IMR-90 (cell line): Measurements from ENCODE around the gene SMARCAD1. TPM values are rescaled to one million over a fixed set of nuclear protein-coding genes. Genes with fewer than 3 reads are reported as not detected.

ENCODE experiments used
- ATAC-seq: fragments of 200-7000 bp; cut with Tn5 transposase; 2 replicates; pipeline ENCODE4 v1.9.1; 2020; ENCODE audit warnings: low read depth, mild to moderate bottlenecking, moderate library complexity
- BruUV-seq: library from RNA; stranded (reverse); fragments of 400-500 nt; replicated peaks from 2 replicates; lab custom pipeline; 2021; lab: Mats Ljungman, UMichigan
- CTCF ChIA-PET: fragments of 300-600 bp; formaldehyde crosslinking; extraction: SDS; loops from one replicate; lab custom pipeline; 2021; ENCODE audit warnings: antibody characterized with exemption; lab: Yijun Ruan, JAX
- POLR2A ChIA-PET: fragments of 300-600 bp; sonication (Branson Sonifier 250); formaldehyde crosslinking; loops from one replicate; lab custom pipeline; 2022; ENCODE audit warnings: antibody characterized with exemption; ENCODE audit not compliant: unreplicated experiment; lab: Charles Lee
- DNase-seq: peaks from one replicate; pipeline ENCODE4 v3.0.0; 2013
- H2AFZ ChIP-seq: replicated peaks from 2 replicates; pipeline ENCODE3; 2013; ENCODE audit warnings: low read length, mild to moderate bottlenecking; ENCODE audit not compliant: poor library complexity
- H2AK5ac ChIP-seq: 2 replicates; pipeline ENCODE4 v1.6.1; 2013; ENCODE audit warnings: low read depth, low read length, inconsistent platforms
- H2AK9ac ChIP-seq: replicated peaks from 2 replicates; pipeline ENCODE3; 2013; ENCODE audit warnings: mild to moderate bottlenecking, low read depth, low read length, moderate library complexity; ENCODE audit not compliant: poor library complexity
- H2BK120ac ChIP-seq: 2 replicates; pipeline ENCODE4 v1.6.1; 2013; ENCODE audit warnings: low read depth, low read length, inconsistent platforms
- H2BK15ac ChIP-seq: 3 replicates; pipeline ENCODE4 v1.6.1; 2013; ENCODE audit warnings: low read depth, low read length, inconsistent platforms
- H2BK20ac ChIP-seq: 2 replicates; pipeline ENCODE4 v1.6.1; 2013; ENCODE audit warnings: low read depth, mild to moderate bottlenecking, inconsistent platforms, low read length, moderate library complexity
- H2BK5ac ChIP-seq: 2 replicates; pipeline ENCODE4 v1.6.1; 2013; ENCODE audit warnings: mild to moderate bottlenecking, low read depth, low read length, inconsistent platforms; ENCODE audit not compliant: poor library complexity, severe bottlenecking
- H3K14ac ChIP-seq: replicated peaks from 2 replicates; pipeline ENCODE4 v1.6.1; 2013; ENCODE audit warnings: low read depth, low read length, inconsistent platforms
- H3K18ac ChIP-seq: 2 replicates; pipeline ENCODE4 v1.6.1; 2013; ENCODE audit warnings: low read depth, low read length, control low read depth
- H3K23ac ChIP-seq: 2 replicates; pipeline ENCODE4 v1.6.1; 2013; ENCODE audit warnings: low read depth, low read length, inconsistent platforms
- H3K27ac ChIP-seq: 2 replicates; pipeline ENCODE4 v1.5.1; 2013; ENCODE audit warnings: mild to moderate bottlenecking, control low read depth, low read length; ENCODE audit not compliant: insufficient read depth
- H3K27me3 ChIP-seq: 2 replicates; pipeline ENCODE4 v1.6.1; 2013; ENCODE audit warnings: low read length; ENCODE audit not compliant: control insufficient read depth, insufficient read depth
- H3K36me3 ChIP-seq: 2 replicates; pipeline ENCODE4 v1.6.1; 2013; ENCODE audit warnings: low read length, mixed read lengths; ENCODE audit not compliant: control insufficient read depth, insufficient read depth
- H3K4ac ChIP-seq: 2 replicates; pipeline ENCODE4 v1.6.1; 2013; ENCODE audit warnings: low read depth, low read length, inconsistent platforms
- H3K4me1 ChIP-seq: 2 replicates; pipeline ENCODE4 v1.6.1; 2013; ENCODE audit warnings: low read length, mixed read lengths; ENCODE audit not compliant: control insufficient read depth, insufficient read depth
- H3K4me2 ChIP-seq: 2 replicates; pipeline ENCODE4 v1.6.1; 2013; ENCODE audit warnings: low read depth, mild to moderate bottlenecking, control low read depth, low read length, moderate library complexity
- H3K4me3 ChIP-seq: 2 replicates; pipeline ENCODE4 v1.5.1; 2013; ENCODE audit warnings: low read depth, mild to moderate bottlenecking, control low read depth, low read length, moderate library complexity; ENCODE audit not compliant: insufficient read depth
- H3K56ac ChIP-seq: 2 replicates; pipeline ENCODE4 v1.6.1; 2013; ENCODE audit warnings: low read length, inconsistent platforms; ENCODE audit not compliant: insufficient read depth; ENCODE audit errors: extremely low read depth
- H3K79me1 ChIP-seq, 2 experiments: 2 replicates each; pipeline ENCODE4 v1.6.1; 2013; ENCODE audit warnings: low read length in 2 of 2, inconsistent platforms in 1 of 2, low read depth in 1 of 2
- H3K9ac ChIP-seq: 2 replicates; pipeline ENCODE4 v1.6.1; 2013; ENCODE audit warnings: low read depth, low read length, control low read depth
- H3K9me1 ChIP-seq: 2 replicates; pipeline ENCODE4 v1.6.1; 2013; ENCODE audit warnings: low read length, inconsistent platforms; ENCODE audit not compliant: insufficient read depth
- H3K9me3 ChIP-seq: 2 replicates; pipeline ENCODE4 v1.6.1; 2013; ENCODE audit warnings: low read length; ENCODE audit not compliant: control insufficient read depth, insufficient read depth
- H4K20me1 ChIP-seq: 2 replicates; pipeline ENCODE4 v1.6.1; 2013; ENCODE audit warnings: low read length, inconsistent platforms; ENCODE audit not compliant: insufficient read depth
- H4K5ac ChIP-seq: 2 replicates; pipeline ENCODE4 v1.6.1; 2013; ENCODE audit warnings: mild to moderate bottlenecking, low read depth, low read length, control low read depth
- H4K8ac ChIP-seq, 2 experiments: 2 replicates each; pipeline ENCODE4 v1.6.1; 2013; ENCODE audit warnings: low read depth in 2 of 2, low read length in 2 of 2, control low read depth in 1 of 2, inconsistent platforms in 1 of 2
- H4K91ac ChIP-seq: 2 replicates; pipeline ENCODE4 v1.6.1; 2013; ENCODE audit warnings: low read depth, low read length, inconsistent platforms; ENCODE audit not compliant: insufficient read depth
- BHLHE40 ChIP-seq: fragments of 150-350 bp; IDR thresholded peaks from 2 replicates; pipeline ENCODE4 v1.6.1; 2016; ENCODE audit warnings: mild to moderate bottlenecking, low read depth, low read length
- CEBPB ChIP-seq: IDR thresholded peaks from 2 replicates; pipeline ENCODE4 v1.6.1; 2012; ENCODE audit warnings: low read depth, low read length, improper control_type of control experiment
- CHD1 ChIP-seq: IDR thresholded peaks from 2 replicates; pipeline ENCODE4 v1.6.1; 2012; ENCODE audit warnings: low read depth, low read length, improper control_type of control experiment
- CTCF ChIP-seq: conservative IDR thresholded peaks from 2 replicates; pipeline ENCODE4 v1.5.1; 2012; ENCODE audit warnings: mild to moderate bottlenecking, low read depth, low read length, improper control_type of control experiment
- ELK1 ChIP-seq: fragments of 150-350 bp; IDR thresholded peaks from 2 replicates; pipeline ENCODE4 v1.6.1; 2016; ENCODE audit warnings: low read depth, mild to moderate bottlenecking, low read length, moderate library complexity, borderline replicate concordance
- FOS ChIP-seq: fragments of 150-350 bp; IDR thresholded peaks from 2 replicates; pipeline ENCODE4 v1.6.1; 2016; ENCODE audit warnings: low read depth, low read length
- MAFK ChIP-seq: IDR thresholded peaks from 2 replicates; pipeline ENCODE4 v1.6.1; 2012; ENCODE audit warnings: low read depth, low read length, improper control_type of control experiment
- MAZ ChIP-seq: IDR thresholded peaks from 2 replicates; pipeline ENCODE4 v1.6.1; 2012; ENCODE audit warnings: low read depth, mild to moderate bottlenecking, low read length, improper control_type of control experiment, moderate library complexity, borderline replicate concordance
- MXI1 ChIP-seq: IDR thresholded peaks from 2 replicates; pipeline ENCODE4 v1.6.1; 2012; ENCODE audit warnings: low read depth, mild to moderate bottlenecking, low read length, moderate library complexity, borderline replicate concordance
- NFE2L2 ChIP-seq: fragments of 150-350 bp; IDR thresholded peaks from 2 replicates; pipeline ENCODE4 v1.6.1; 2016; ENCODE audit warnings: low read depth, mild to moderate bottlenecking, low read length
- POLR2A ChIP-seq: IDR thresholded peaks from 2 replicates; pipeline ENCODE4 v1.6.1; 2012; ENCODE audit warnings: mild to moderate bottlenecking, low read depth, low read length
- RAD21 ChIP-seq: IDR thresholded peaks from 2 replicates; pipeline ENCODE4 v1.6.1; 2012; ENCODE audit warnings: low read length, improper control_type of control experiment
- RCOR1 ChIP-seq: IDR thresholded peaks from 2 replicates; pipeline ENCODE4 v1.6.1; 2012; ENCODE audit warnings: mild to moderate bottlenecking, low read length, improper control_type of control experiment; ENCODE audit not compliant: insufficient replicate concordance
- RFX5 ChIP-seq: IDR thresholded peaks from 2 replicates; pipeline ENCODE4 v1.8.0; 2012; ENCODE audit warnings: low read depth, mild to moderate bottlenecking, low read length, moderate library complexity
- SMC3 ChIP-seq: fragments of 150-350 bp; IDR thresholded peaks from 2 replicates; pipeline ENCODE4 v1.6.1; 2016; ENCODE audit warnings: low read depth, mild to moderate bottlenecking, antibody characterized with exemption, low read length, moderate library complexity
- USF2 ChIP-seq: fragments of 150-350 bp; IDR thresholded peaks from 2 replicates; pipeline ENCODE4 v1.6.1; 2017; ENCODE audit warnings: mild to moderate bottlenecking, antibody characterized with exemption, low read length, low read depth
- WGBS, 2 experiments: methylation state at CpG; one replicate each; pipeline versions ENCODE4 v1.1.5 to v1.1.7; 2013; ENCODE audit warnings: missing lambda C conversion rate in 2 of 2; ENCODE audit not compliant: insufficient read length in 1 of 2; ENCODE audit errors: extremely low coverage in 2 of 2; 5-methylcytosine and 5-hydroxymethylcytosine counted together
- dilution Hi-C: fragments of 300-500 bp; cut with HindIII; formaldehyde crosslinking; loops from one replicate; pipeline ENCODE4 v1.14.3; 2018; ENCODE audit warnings: low sequenced_read_pairs; ENCODE audit not compliant: unreplicated experiment
- in situ Hi-C: fragments of 300-500 bp; cut with MboI; formaldehyde crosslinking; loops from 3 replicates; pipeline ENCODE4 v1.14.3; 2019; ENCODE audit warnings: low sequenced_read_pairs, inconsistent platforms, mixed read lengths
- intact Hi-C: fragments of 100-400 bp; cut with micrococcal nuclease; formaldehyde crosslinking; loops from 2 replicates; pipeline ENCODE4 v1.10.0; 2022
- polyA plus RNA-seq, 3 experiments: library from polyadenylated mRNA; depleted of rRNA; stranded (reverse); fragments of >200 nt; gene quantifications; 2 replicates each; pipeline ENCODE4 v1.2.3, GENCODE V29; 2012; ENCODE audit warnings: low replicate concordance in 1 of 3
- total RNA-seq: library from RNA; depleted of rRNA; stranded (reverse); fragments of >200 nt; gene quantifications from 2 replicates; pipeline ENCODE4 v1.2.3, GENCODE V29; 2012

Gene SMARCAD1
- total and polyA plus RNA-seq, 2 of the 4 experiments (the other 2 are of a cell fraction): 12.3 to 35.3 TPM

- dilution Hi-C loops: no loop called here
- ChIA-PET POLR2A (no interaction called here), CTCF (no interaction called here)
- intact Hi-C loops: no loop called here
- Histone ChIP-seq H3K9me1 (no peaks in the 10 kb centered on the region), H2AK5ac (no peak overlapping the region), H4K8ac (no peak overlapping the region), H4K91ac (no peak overlapping the region), H3K27ac (no peak overlapping the region), H2AK9ac (no peak overlapping the region), H3K4ac (no peak overlapping the region), H3K14ac (no peak overlapping the region), H2BK15ac (no peak overlapping the region), H2BK5ac (no peak overlapping the region), H4K5ac (no peak overlapping the region), H3K23ac (no peak overlapping the region), H3K56ac (no peak overlapping the region), H3K18ac (no peak overlapping the region), H2BK120ac (no peak overlapping the region), H2BK20ac (no peak overlapping the region), H3K79me1 (no peaks in the 10 kb centered on the region), H3K27me3 (peaks cover 2% of the 10 kb centered on the region), H3K4me1 (no peaks in the 10 kb centered on the region), H4K20me1 (no peaks in the 10 kb centered on the region), H3K9me3 (no peaks in the 10 kb centered on the region), H2AFZ (no peak overlapping the region), H3K9ac (no peak overlapping the region), H3K36me3 (no peaks in the 10 kb centered on the region), H3K4me2 (no peak overlapping the region), H3K4me3 (no peak overlapping the region)
- no peak for DNase-seq
- no peak for TF ChIP-seq POLR2A
- TF ChIP-seq RFX5: no peak
- no peak for TF ChIP-seq CTCF
- no peak for TF ChIP-seq MXI1
- no peak for TF ChIP-seq ELK1
- no peak for TF ChIP-seq NFE2L2
- TF ChIP-seq MAFK: no peak
- TF ChIP-seq USF2: no peak
- TF ChIP-seq CHD1: no peak
- TF ChIP-seq RAD21: no peak
- no peak for TF ChIP-seq MAZ
- no peak for TF ChIP-seq CEBPB
- no peak for TF ChIP-seq BHLHE40
- no peak for TF ChIP-seq RCOR1
- no peak for TF ChIP-seq SMC3
- no peak for TF ChIP-seq FOS
- WGBS, 2 experiments: no CpG with 5 or more reads among the region's 3 CpGs
- no TSS peak for BruUV-seq
- in situ Hi-C loops: no loop called here
- ATAC-seq: no peak
Observed at GRCh38 chr4:94333866-94334265, 126.2 kb downstream of the SMARCAD1 start.
